GM23248 (cell line): Measurements from ENCODE around the gene ZNF43. TPM values are rescaled to one million over a fixed set of nuclear protein-coding genes. Genes with fewer than 3 reads are reported as not detected.

ENCODE experiments used
- DNase-seq: peaks from one replicate; pipeline ENCODE4 v3.0.0-alpha.2; 2015
- H2AFZ ChIP-seq: fragments of 200-600 bp; sonication (generic); 2 replicates; pipeline ENCODE4 v1.6.1; 2016; ENCODE audit warnings: antibody characterized with exemption
- H3F3A ChIP-seq: fragments of 200-600 bp; sonication (generic); 2 replicates; pipeline ENCODE4 v1.6.1; 2016; ENCODE audit warnings: mild to moderate bottlenecking, antibody characterized with exemption, mixed run types; ENCODE audit not compliant: insufficient read depth
- H3K27ac ChIP-seq: fragments of 200-600 bp; sonication (generic); 2 replicates; pipeline ENCODE4 v1.5.1; 2016; ENCODE audit warnings: mild to moderate bottlenecking
- H3K27me3 ChIP-seq: fragments of 200-600 bp; sonication (generic); replicated peaks from 2 replicates; pipeline ENCODE4 v1.6.1; 2016; ENCODE audit warnings: mild to moderate bottlenecking; ENCODE audit not compliant: insufficient read depth
- H3K36me3 ChIP-seq: fragments of 200-600 bp; sonication (generic); 2 replicates; pipeline ENCODE4 v1.6.1; 2016; ENCODE audit warnings: low read depth, mild to moderate bottlenecking
- H3K4me1 ChIP-seq: fragments of 200-600 bp; sonication (generic); 2 replicates; pipeline ENCODE4 v1.6.1; 2016; ENCODE audit warnings: mild to moderate bottlenecking; ENCODE audit not compliant: insufficient read depth
- H3K4me2 ChIP-seq: fragments of 200-600 bp; sonication (generic); one replicate; pipeline ENCODE4 v1.6.1; 2016; ENCODE audit warnings: mild to moderate bottlenecking; ENCODE audit not compliant: unreplicated experiment
- H3K4me3 ChIP-seq: fragments of 200-600 bp; sonication (generic); 2 replicates; pipeline ENCODE4 v1.5.1; 2016; ENCODE audit warnings: mild to moderate bottlenecking
- H3K79me2 ChIP-seq: fragments of 200-600 bp; sonication (generic); 2 replicates; pipeline ENCODE4 v1.6.1; 2016; ENCODE audit warnings: mild to moderate bottlenecking; ENCODE audit not compliant: insufficient read depth
- H3K9ac ChIP-seq: fragments of 200-600 bp; sonication (generic); 2 replicates; pipeline ENCODE4 v1.6.1; 2016; ENCODE audit warnings: mild to moderate bottlenecking
- H3K9me2 ChIP-seq: fragments of 200-600 bp; sonication (generic); 2 replicates; pipeline ENCODE4 v1.6.1; 2016; ENCODE audit warnings: mixed run types, mild to moderate bottlenecking, moderate library complexity; ENCODE audit not compliant: insufficient read depth
- H3K9me3 ChIP-seq: fragments of 200-600 bp; sonication (generic); one replicate; pipeline ENCODE4 v1.6.1; 2017; ENCODE audit warnings: low read depth
- H4K20me1 ChIP-seq: fragments of 200-600 bp; sonication (generic); 2 replicates; pipeline ENCODE4 v1.6.0; 2016; ENCODE audit not compliant: insufficient read depth
- EZH2 ChIP-seq: fragments of 200-600 bp; sonication (generic); IDR thresholded peaks from 2 replicates; pipeline ENCODE4 v1.6.1; 2018; ENCODE audit warnings: antibody characterized with exemption, mild to moderate bottlenecking; ENCODE audit not compliant: insufficient read depth, poor library complexity, severe bottlenecking
- EZH2phosphoT487 ChIP-seq: fragments of 200-600 bp; sonication (generic); IDR thresholded peaks from 2 replicates; pipeline ENCODE4 v1.6.1; 2018; ENCODE audit warnings: antibody characterized with exemption, moderate library complexity, mild to moderate bottlenecking, low read depth; ENCODE audit not compliant: insufficient read depth
- WGBS, 2 experiments: methylation state at CpG; one replicate each; pipeline ENCODE4 v1.1.6; 2015 to 2017; ENCODE audit warnings: low lambda C conversion rate in 2 of 2, low coverage in 1 of 2; ENCODE audit errors: missing lambda C conversion rate in 2 of 2; 5-methylcytosine and 5-hydroxymethylcytosine counted together
- in situ Hi-C: fragments of 300-500 bp; cut with MboI; formaldehyde crosslinking; loops from 2 replicates; pipeline ENCODE4 v1.15.0; 2020
- polyA plus RNA-seq: library from polyadenylated mRNA; unstranded; fragments of >200 nt; fragmentation: Nextera tagmentation; extraction: Ambion mirVana; gene quantifications from 2 replicates; pipeline ENCODE4 v1.2.1, GENCODE V29; 2016
- total RNA-seq: library from RNA; depleted of rRNA; stranded (reverse); fragments of >200 nt; shearing (Covaris generic); gene quantifications from 2 replicates; pipeline ENCODE4 v1.2.3, GENCODE V29; 2014

Gene ZNF43
- total and polyA plus RNA-seq, 2 experiments from 2014 or later, result 4.3 to 4.4 TPM

- no peaks in the 10 kb centered on the region for H4K20me1 ChIP-seq
- H3K4me3 ChIP-seq, result no peak overlapping the region
- no peaks in the 10 kb centered on the region for H3K4me1 ChIP-seq
- DNase-seq, result no peak
- H3K79me2 ChIP-seq, result no peaks in the 10 kb centered on the region
- H3F3A ChIP-seq, result peaks cover 6% of the 10 kb centered on the region
- H3K9me3 ChIP-seq, result no peaks in the 10 kb centered on the region
- no peak overlapping the region for H2AFZ ChIP-seq
- H3K27ac ChIP-seq, result no peak overlapping the region
- no peaks in the 10 kb centered on the region for H3K9me2 ChIP-seq
- H3K27me3 ChIP-seq, result no peaks in the 10 kb centered on the region
- in situ Hi-C loops, result no loop called here
- H3K4me2 ChIP-seq, result no peak overlapping the region
- no peaks in the 10 kb centered on the region for H3K36me3 ChIP-seq
- WGBS, 2 experiments, result 91 to 94% methylated on average over 1 of the region's 1 CpG
- no peak overlapping the region for H3K9ac ChIP-seq
- TF ChIP-seq EZH2phosphoT487 (no peak), EZH2 (no peak)
Measured at GRCh38 chr19:21841488-21842097, 5.6 kb upstream of the ZNF43 start.

DNA sequence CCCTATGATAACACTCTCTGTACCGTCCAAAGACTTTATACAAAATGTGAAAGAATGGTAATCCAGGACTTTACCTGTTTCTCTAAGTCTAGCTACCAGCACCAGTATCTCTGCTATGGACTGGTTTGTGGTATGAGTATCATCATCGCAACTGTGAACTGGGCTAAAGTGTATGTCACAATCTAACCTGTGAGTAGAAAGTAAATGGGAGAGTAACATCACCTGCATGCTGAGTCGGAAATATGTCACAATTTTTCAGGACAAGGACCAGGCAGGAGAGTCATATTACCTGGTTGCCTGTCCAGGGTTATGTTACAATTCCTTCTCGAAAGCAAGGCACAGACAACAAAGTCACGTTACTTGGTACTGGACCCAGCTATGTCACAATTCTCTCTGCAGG is 5.1 kb upstream of the ZNF43 start:
- H3K4me1 ChIP-seq, result no peaks in the 10 kb centered on the region
- H3K27me3 ChIP-seq, result no peaks in the 10 kb centered on the region
- in situ Hi-C loops, result no loop called here
- 99% methylated on average over 5 of the region's 5 CpGs for WGBS, 2 experiments
- TF ChIP-seq EZH2phosphoT487 (no peak), EZH2 (no peak)
- H3F3A ChIP-seq, result peaks cover 10% of the 10 kb centered on the region
- no peak overlapping the region for H3K27ac ChIP-seq
- no peaks in the 10 kb centered on the region for H4K20me1 ChIP-seq
- no peak for DNase-seq
- H3K4me3 ChIP-seq, result no peak overlapping the region
- no peaks in the 10 kb centered on the region for H3K36me3 ChIP-seq
- no peak overlapping the region for H3K4me2 ChIP-seq
- H3K9me2 ChIP-seq, result no peaks in the 10 kb centered on the region
- no peaks in the 10 kb centered on the region for H3K9me3 ChIP-seq
- no peak overlapping the region for H2AFZ ChIP-seq
- H3K79me2 ChIP-seq, result no peaks in the 10 kb centered on the region
- no peak overlapping the region for H3K9ac ChIP-seq

DNA sequence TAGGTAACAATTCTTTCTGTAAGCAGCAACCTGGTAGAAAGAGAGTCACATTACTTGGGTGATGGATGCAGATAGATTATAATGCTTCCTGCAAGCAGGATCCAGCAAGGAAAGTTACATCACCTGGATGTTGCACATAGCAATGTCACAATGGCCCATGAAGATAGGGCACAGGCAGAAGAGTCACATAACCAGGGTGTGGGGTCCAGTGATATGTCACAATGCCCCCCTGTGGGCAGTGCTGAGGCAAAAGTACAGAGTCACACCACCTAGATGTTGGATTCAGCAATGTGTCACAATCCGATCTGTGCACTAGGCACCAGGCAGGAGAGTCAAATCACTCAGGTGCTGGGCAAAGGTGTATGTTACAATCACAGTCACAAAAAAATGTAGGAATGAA is 4.0 kb upstream of the ZNF43 start:
- H3K9me2 ChIP-seq, result no peaks in the 10 kb centered on the region
- H4K20me1 ChIP-seq, result no peaks in the 10 kb centered on the region
- TF ChIP-seq EZH2phosphoT487, result no peak
- no peak for TF ChIP-seq EZH2
- H2AFZ ChIP-seq, result no peak overlapping the region
- no peak overlapping the region for H3K4me2 ChIP-seq
- peaks cover 3% of the 10 kb centered on the region; the same call in 1 of the 2 replicates for H3K79me2 ChIP-seq
- H3K9me3 ChIP-seq, result no peaks in the 10 kb centered on the region
- in situ Hi-C loops, result no loop called here
- peaks cover 10% of the 10 kb centered on the region for H3F3A ChIP-seq
- 100% methylated on average over 1 of the region's 1 CpG for whole genome bisulfite sequencing, 2 experiments
- no peaks in the 10 kb centered on the region for H3K4me1 ChIP-seq
- no peak overlapping the region for H3K4me3 ChIP-seq
- H3K36me3 ChIP-seq, result no peaks in the 10 kb centered on the region
- no peak overlapping the region for H3K27ac ChIP-seq
- DNase-seq, result no peak
- H3K9ac ChIP-seq, result no peak overlapping the region
- H3K27me3 ChIP-seq, result no peaks in the 10 kb centered on the region

DNA sequence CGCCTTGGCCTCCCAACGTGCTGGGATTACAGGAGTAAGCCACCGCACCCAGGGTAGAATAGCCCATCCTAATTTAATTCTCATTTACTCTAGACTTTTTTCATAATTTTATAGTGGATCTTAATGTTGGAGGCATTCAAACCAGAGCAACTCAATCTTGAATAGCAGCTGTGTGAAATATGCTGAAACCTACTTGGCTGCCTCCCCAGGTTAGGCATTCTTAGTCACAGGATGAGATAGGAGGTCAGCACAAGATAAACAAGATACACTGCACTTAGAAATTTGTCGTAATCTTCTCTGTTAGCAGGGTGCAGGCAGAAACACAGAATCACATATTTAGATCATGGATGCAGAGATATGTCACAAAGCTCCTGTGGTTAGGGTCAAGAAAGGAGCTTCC is 2.7 kb upstream of the ZNF43 start:
- H3K27ac ChIP-seq, result no peak overlapping the region
- H3K4me2 ChIP-seq, result no peak overlapping the region
- no peak overlapping the region for H3K4me3 ChIP-seq
- H4K20me1 ChIP-seq, result no peaks in the 10 kb centered on the region
- no peaks in the 10 kb centered on the region for H3K36me3 ChIP-seq
- no peak for TF ChIP-seq EZH2phosphoT487
- TF ChIP-seq EZH2, result no peak
- H3K27me3 ChIP-seq, result no peaks in the 10 kb centered on the region
- no peaks in the 10 kb centered on the region for H3K9me2 ChIP-seq
- peaks cover 10% of the 10 kb centered on the region for H3F3A ChIP-seq
- H3K79me2 ChIP-seq, result peaks cover 16% of the 10 kb centered on the region
- DNase-seq, result no peak
- H3K9me3 ChIP-seq, result no peaks in the 10 kb centered on the region
- in situ Hi-C loops, result no loop called here
- no peak overlapping the region for H2AFZ ChIP-seq
- 90 to 100% methylated on average over 4 of the region's 4 CpGs for WGBS, 2 experiments
- no peak overlapping the region for H3K9ac ChIP-seq
- H3K4me1 ChIP-seq, result no peaks in the 10 kb centered on the region
